PC-3 (cell line): ENCODE results near the gene YEATS4. TPM values are rescaled to one million over a fixed set of nuclear protein-coding genes. Genes with fewer than 3 reads are reported as not detected.
A peak's percentile ranks its signal among the peaks of the same experiment; 100 is the strongest.

Experiments used
- ATAC-seq: fragments of 200-7000 bp; cut with Tn5 transposase; 2 replicates; pipeline ENCODE4 v1.9.1; 2020; ENCODE audit warnings: mild to moderate bottlenecking, moderate library complexity
- BruUV-seq: library from RNA; stranded (reverse); fragments of 400-500 nt; replicated peaks from 2 replicates; lab custom pipeline; 2021; lab: Mats Ljungman, UMichigan
- CTCF ChIA-PET: fragments of 300-600 bp; sonication (Branson Sonifier 250); formaldehyde crosslinking; loops from one replicate; lab custom pipeline; 2022; ENCODE audit warnings: antibody characterized with exemption; lab: Charles Lee
- POLR2A ChIA-PET: fragments of 300-600 bp; sonication (Branson Sonifier 250); formaldehyde crosslinking; loops from one replicate; lab custom pipeline; 2022; ENCODE audit warnings: antibody characterized with exemption; ENCODE audit not compliant: unreplicated experiment; lab: Charles Lee
- DNase-seq: peaks from one replicate; pipeline ENCODE4 v3.0.0-alpha.2; 2015
- H2AFZ ChIP-seq: fragments of 300-600 bp; sonication (generic); 2 replicates; pipeline ENCODE4 v1.6.0; 2016; ENCODE audit warnings: antibody characterized with exemption, low read length
- H3F3A ChIP-seq: fragments of 300-600 bp; sonication (generic); one replicate; pipeline ENCODE4 v1.6.0; 2017; ENCODE audit warnings: antibody characterized with exemption, low read length, control low read depth, mild to moderate bottlenecking; ENCODE audit not compliant: unreplicated experiment
- H3K27ac ChIP-seq: fragments of 300-600 bp; sonication (generic); 2 replicates; pipeline ENCODE4 v1.5.1; 2016; ENCODE audit warnings: mild to moderate bottlenecking, low read length
- H3K27me3 ChIP-seq: fragments of 300-600 bp; sonication (generic); 2 replicates; pipeline ENCODE4 v1.6.1; 2016; ENCODE audit warnings: low read length, mixed read lengths
- H3K36me3 ChIP-seq: fragments of 300-600 bp; sonication (generic); 2 replicates; pipeline ENCODE4 v1.6.1; 2016; ENCODE audit warnings: low read depth, mixed run types, low read length, mixed read lengths
- H3K4me1 ChIP-seq: fragments of 300-600 bp; sonication (generic); 2 replicates; pipeline ENCODE4 v1.5.1; 2016; ENCODE audit warnings: low read length; ENCODE audit not compliant: insufficient read depth
- H3K4me2 ChIP-seq: fragments of 300-600 bp; sonication (generic); 2 replicates; pipeline ENCODE4 v1.6.0; 2016; ENCODE audit warnings: low read length
- H3K4me3 ChIP-seq: fragments of 300-600 bp; sonication (generic); 2 replicates; pipeline ENCODE4 v1.5.1; 2016; ENCODE audit warnings: mild to moderate bottlenecking, low read length, mixed read lengths
- H3K79me2 ChIP-seq: fragments of 300-600 bp; sonication (generic); 2 replicates; pipeline ENCODE4 v1.6.1; 2017; ENCODE audit warnings: low read length, mixed read lengths
- H3K9ac ChIP-seq: fragments of 300-600 bp; sonication (generic); 2 replicates; pipeline ENCODE4 v1.6.0; 2016; ENCODE audit warnings: mild to moderate bottlenecking, low read length
- H3K9me2 ChIP-seq: fragments of 300-600 bp; sonication (generic); replicated peaks from 2 replicates; pipeline ENCODE4 v1.6.1; 2016; ENCODE audit warnings: mixed run types, low read length, mixed read lengths
- H3K9me3 ChIP-seq: fragments of 300-600 bp; sonication (generic); 2 replicates; pipeline ENCODE4 v1.6.1; 2016; ENCODE audit warnings: low read length, mixed read lengths
- H4K20me1 ChIP-seq: fragments of 300-600 bp; sonication (generic); 2 replicates; pipeline ENCODE4 v1.6.1; 2016; ENCODE audit warnings: low read length, mixed read lengths
- EZH2 ChIP-seq: fragments of 300-600 bp; sonication (generic); IDR thresholded peaks from one replicate; pipeline ENCODE4 v1.6.1; 2017; ENCODE audit warnings: antibody characterized with exemption, mild to moderate bottlenecking, low read length; ENCODE audit not compliant: unreplicated experiment
- EZH2phosphoT487 ChIP-seq: fragments of 300-600 bp; sonication (generic); IDR thresholded peaks from 2 replicates; pipeline ENCODE4 v1.6.1; 2018; ENCODE audit warnings: mild to moderate bottlenecking, antibody characterized with exemption, low read length, borderline replicate concordance
- intact Hi-C: fragments of 100-400 bp; cut with micrococcal nuclease; formaldehyde crosslinking; loops from 2 replicates; pipeline ENCODE4 v1.9.0; 2023
- total RNA-seq: library from RNA; depleted of rRNA; stranded (reverse); fragments of >200 nt; gene quantifications from 2 replicates; pipeline ENCODE4 v1.2.3, GENCODE V29; 2014
- TF ChIP-seq, protein P1 (sequence below): fragments of 300-600 bp; sonication (generic); conservative IDR thresholded peaks from 2 replicates; pipeline ENCODE4 v1.5.1; 2017; ENCODE audit warnings: antibody characterized with exemption, low read depth, mild to moderate bottlenecking, low read length

Gene YEATS4
- total RNA-seq, 1 experiment from 2014 or later, result 41.3 TPM

GRCh38 chr12:69412655-69413054 is 53.1 kb downstream of the YEATS4 start:
- ChIA-PET POLR2A (no interaction called here), CTCF (no interaction called here)
- Histone ChIP-seq H3K4me1 (no peaks in the 10 kb centered on the region), H3K9me3 (no peaks in the 10 kb centered on the region), H2AFZ (no peak overlapping the region), H3K36me3 (no peaks in the 10 kb centered on the region), H4K20me1 (no peaks in the 10 kb centered on the region), H3K79me2 (no peaks in the 10 kb centered on the region), H3F3A (no peaks in the 10 kb centered on the region), H3K27me3 (no peaks in the 10 kb centered on the region), H3K27ac (no peak overlapping the region), H3K9ac (no peak overlapping the region), H3K9me2 (no peaks in the 10 kb centered on the region), H3K4me3 (no peak overlapping the region), H3K4me2 (no peak overlapping the region)
- no TSS peak for BruUV-seq
- TF ChIP-seq, protein P1, sequence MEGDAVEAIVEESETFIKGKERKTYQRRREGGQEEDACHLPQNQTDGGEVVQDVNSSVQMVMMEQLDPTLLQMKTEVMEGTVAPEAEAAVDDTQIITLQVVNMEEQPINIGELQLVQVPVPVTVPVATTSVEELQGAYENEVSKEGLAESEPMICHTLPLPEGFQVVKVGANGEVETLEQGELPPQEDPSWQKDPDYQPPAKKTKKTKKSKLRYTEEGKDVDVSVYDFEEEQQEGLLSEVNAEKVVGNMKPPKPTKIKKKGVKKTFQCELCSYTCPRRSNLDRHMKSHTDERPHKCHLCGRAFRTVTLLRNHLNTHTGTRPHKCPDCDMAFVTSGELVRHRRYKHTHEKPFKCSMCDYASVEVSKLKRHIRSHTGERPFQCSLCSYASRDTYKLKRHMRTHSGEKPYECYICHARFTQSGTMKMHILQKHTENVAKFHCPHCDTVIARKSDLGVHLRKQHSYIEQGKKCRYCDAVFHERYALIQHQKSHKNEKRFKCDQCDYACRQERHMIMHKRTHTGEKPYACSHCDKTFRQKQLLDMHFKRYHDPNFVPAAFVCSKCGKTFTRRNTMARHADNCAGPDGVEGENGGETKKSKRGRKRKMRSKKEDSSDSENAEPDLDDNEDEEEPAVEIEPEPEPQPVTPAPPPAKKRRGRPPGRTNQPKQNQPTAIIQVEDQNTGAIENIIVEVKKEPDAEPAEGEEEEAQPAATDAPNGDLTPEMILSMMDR, result no peak
- TF ChIP-seq EZH2phosphoT487, result no peak
- no peak for TF ChIP-seq EZH2
- no peak for DNase-seq
- no peak for ATAC-seq
- intact Hi-C loops, result no loop called here

- peak overlapping the region; percentile 59 for H2AFZ ChIP-seq
- CTCF ChIA-PET, result no interaction called here
These were observed 56.1 kb downstream of the YEATS4 start for GRCh38 chr12:69415471-69416275.

More at GRCh38 chr12:69415471-69416275, 56.1 kb downstream of the YEATS4 start:
- no peaks in the 10 kb centered on the region for H4K20me1 ChIP-seq
- no peaks in the 10 kb centered on the region for H3K36me3 ChIP-seq
- TF ChIP-seq, protein P1, result peak; percentile 84
- TF ChIP-seq EZH2, result no peak
- TF ChIP-seq EZH2phosphoT487, result no peak
- no peak overlapping the region for H3K4me3 ChIP-seq
- no TSS peak for BruUV-seq
- H3F3A ChIP-seq, result no peaks in the 10 kb centered on the region
- no peaks in the 10 kb centered on the region for H3K27me3 ChIP-seq
- no peaks in the 10 kb centered on the region for H3K4me1 ChIP-seq
- no peaks in the 10 kb centered on the region for H3K9me3 ChIP-seq
- no peak overlapping the region for H3K9ac ChIP-seq
- no peaks in the 10 kb centered on the region for H3K79me2 ChIP-seq
- peak overlapping the region; percentile 15; the same call in 1 of the 2 replicates for H3K4me2 ChIP-seq
- ATAC-seq (peak; percentile 92), DNase-seq (peak; percentile 75)
- no peaks in the 10 kb centered on the region for H3K9me2 ChIP-seq
- POLR2A ChIA-PET, result no interaction called here
- intact Hi-C loops, result loop anchor here (1.0 kb wide), 2 partner anchors 155 to 224 kb away; no protein-coding TSS in a partner anchor
- H3K27ac ChIP-seq, result no peak overlapping the region
